T-helper 1 cell (primary cell): ENCODE results near the gene DUXA.

Source experiments
- DNase-seq, 5 donors: peaks; one replicate each; pipeline ENCODE4 v3.0.0-alpha.2; 2012 to 2020

The DUXA gene

GRCh38 chr19:57105976-57106721, 61.1 kb downstream of the DUXA start:
- no peak for DNase-seq
